Liver (tissue), 9 donors: ENCODE measurements around the gene LASP1. TPM values are rescaled to one million over a fixed set of nuclear protein-coding genes. Genes with fewer than 3 reads are reported as not detected.

Experiments
- DNase-seq: peaks from one replicate; pipeline ENCODE4 v3.0.0-alpha.2; 2017; ENCODE audit warnings: low spot score
- H3K27ac ChIP-seq, 2 donors: one replicate each; pipeline ENCODE4 v1.7.0; 2013; ENCODE audit warnings: inconsistent platforms in 2 of 2, low read length in 2 of 2, control low read depth in 1 of 2, low read depth in 1 of 2, mild to moderate bottlenecking in 1 of 2
- H3K27me3 ChIP-seq, 4 donors: one replicate each; pipeline versions ENCODE4 v1.6.1 to v1.7.0; 2013; ENCODE audit warnings: low read length in 3 of 4, inconsistent platforms in 1 of 4, mild to moderate bottlenecking in 1 of 4, moderate library complexity in 1 of 4; ENCODE audit not compliant: control insufficient read depth in 4 of 4, insufficient read depth in 4 of 4
- H3K36me3 ChIP-seq, 4 donors: one replicate each; pipeline versions ENCODE4 v1.6.1 to v1.7.0; 2013; ENCODE audit warnings: low read length in 3 of 4, mild to moderate bottlenecking in 3 of 4, low read depth in 1 of 4, moderate library complexity in 1 of 4; ENCODE audit not compliant: control insufficient read depth in 4 of 4, insufficient read depth in 3 of 4
- H3K4me1 ChIP-seq, 4 donors: one replicate each; pipeline versions ENCODE4 v1.6.1 to v1.7.0; 2013; ENCODE audit warnings: low read length in 3 of 4, mild to moderate bottlenecking in 3 of 4, moderate library complexity in 1 of 4; ENCODE audit not compliant: control insufficient read depth in 4 of 4, insufficient read depth in 4 of 4
- H3K4me3 ChIP-seq, 3 donors: one replicate each; pipeline versions ENCODE4 v1.6.1 to v1.7.0; 2013; ENCODE audit warnings: low read length in 3 of 3, control low read depth in 1 of 3, low read depth in 1 of 3, mild to moderate bottlenecking in 1 of 3
- H3K9ac ChIP-seq, 2 donors: one replicate each; pipeline ENCODE4 v1.7.0; 2013; ENCODE audit warnings: low read length in 2 of 2, mild to moderate bottlenecking in 2 of 2, moderate library complexity in 2 of 2, control low read depth in 1 of 2, low read depth in 1 of 2
- H3K9me3 ChIP-seq, 4 donors: one replicate each; pipeline versions ENCODE4 v1.6.1 to v1.7.0; 2013; ENCODE audit warnings: low read length in 3 of 4; ENCODE audit not compliant: control insufficient read depth in 4 of 4
- EGR1 ChIP-seq, 2 donors: IDR thresholded peaks; 2 replicates each; pipeline ENCODE4 v1.6.1; 2016 to 2018; ENCODE audit warnings: antibody characterized with exemption in 2 of 2, low read depth in 2 of 2
- FOXA1 ChIP-seq: IDR thresholded peaks from 2 replicates; pipeline ENCODE4 v1.6.1; 2016; ENCODE audit warnings: antibody characterized with exemption
- FOXA2 ChIP-seq: IDR thresholded peaks from 2 replicates; pipeline ENCODE4 v1.6.1; 2016; ENCODE audit warnings: antibody characterized with exemption
- GABPA ChIP-seq, 2 donors: IDR thresholded peaks in 1 of 2; conservative IDR thresholded peaks in 1 of 2; 2 replicates each; pipeline ENCODE4 v1.6.1; 2016; ENCODE audit warnings: antibody characterized with exemption in 2 of 2, mild to moderate bottlenecking in 1 of 2, moderate library complexity in 1 of 2
- HNF4A ChIP-seq, 2 donors: conservative IDR thresholded peaks; 2 replicates each; pipeline ENCODE4 v1.6.1; 2016; ENCODE audit warnings: antibody characterized with exemption in 2 of 2, mild to moderate bottlenecking in 2 of 2
- HNF4G ChIP-seq: IDR thresholded peaks from 2 replicates; pipeline ENCODE4 v1.6.1; 2016; ENCODE audit warnings: antibody characterized with exemption
- JUND ChIP-seq, 2 donors: IDR thresholded peaks; 2 replicates each; pipeline ENCODE4 v1.6.1; 2016; ENCODE audit warnings: antibody characterized with exemption in 2 of 2
- NR2F2 ChIP-seq: IDR thresholded peaks from 2 replicates; pipeline ENCODE4 v1.6.1; 2016; ENCODE audit warnings: antibody characterized with exemption
- RAD21 ChIP-seq, 2 donors: IDR thresholded peaks; 2 replicates each; pipeline ENCODE4 v1.6.1; 2016; ENCODE audit warnings: antibody characterized with exemption in 2 of 2, mild to moderate bottlenecking in 2 of 2
- RXRA ChIP-seq, 2 donors: IDR thresholded peaks; 2 replicates each; pipeline ENCODE4 v1.6.1; 2017 to 2018; ENCODE audit warnings: antibody characterized with exemption in 2 of 2, mild to moderate bottlenecking in 1 of 2
- SP1 ChIP-seq: IDR thresholded peaks from 2 replicates; pipeline ENCODE4 v1.6.1; 2018; ENCODE audit warnings: antibody characterized with exemption, mild to moderate bottlenecking
- TAF1 ChIP-seq: conservative IDR thresholded peaks from 2 replicates; pipeline ENCODE4 v1.6.1; 2016; ENCODE audit warnings: antibody characterized with exemption, mild to moderate bottlenecking
- YY1 ChIP-seq: IDR thresholded peaks from 2 replicates; pipeline ENCODE4 v1.6.1; 2016; ENCODE audit warnings: antibody characterized with exemption, mild to moderate bottlenecking
- WGBS: extraction: QIAGEN DNeasy Blood & Tissue Kit; methylation state at CpG from one replicate; pipeline ENCODE4 v1.1.7; 2013; 5-methylcytosine and 5-hydroxymethylcytosine counted together
- polyA plus RNA-seq, 2 donors: library from polyadenylated mRNA; stranded (reverse) in 1 of 2; unstranded in 1 of 2; fragments of 200-250 nt in 1 of 2; fragments of >200 nt in 1 of 2; fragmentation: Nextera tagmentation in 1 of 2; extraction: Ambion mirVana in 1 of 2; gene quantifications; one replicate each; pipeline versions ENCODE4 v1.2.1 to v1.2.3, GENCODE V29; 2013 to 2015
- total RNA-seq, 2 donors: library from RNA; depleted of rRNA; stranded (reverse); fragments of >200 nt; gene quantifications; one replicate each; pipeline ENCODE4 v1.2.3, GENCODE V29; 2014
- TF ChIP-seq, protein P1 (sequence below): IDR thresholded peaks from 2 replicates; pipeline ENCODE4 v1.6.1; 2016; ENCODE audit warnings: antibody characterized with exemption
- TF ChIP-seq, protein P2 (sequence below): IDR thresholded peaks from 2 replicates; pipeline ENCODE4 v1.6.1; 2016; ENCODE audit warnings: antibody characterized with exemption, mild to moderate bottlenecking
- TF ChIP-seq, protein P3 (sequence below): IDR thresholded peaks from 2 replicates; pipeline ENCODE4 v1.6.1; 2016; ENCODE audit warnings: antibody characterized with exemption
- TF ChIP-seq, protein P4 (sequence below): IDR thresholded peaks from 2 replicates; pipeline ENCODE4 v1.6.1; 2016; ENCODE audit warnings: antibody characterized with exemption
- TF ChIP-seq, protein P5 (sequence below): fragments of 150-350 bp; IDR thresholded peaks from 2 replicates; pipeline ENCODE4 v1.5.1; 2017; ENCODE audit warnings: improper control_type of control experiment, low read depth, low read length; ENCODE audit not compliant: missing input control
- donor health status: healthy.
- donor health status: healthy.
- donor health status: healthy.
- donor health status: healthy.
- donor health status: healthy.

The LASP1 gene
- total and polyA plus RNA-seq, 4 donors = 18.2 to 77.7 (median 68.4) TPM

DNA sequence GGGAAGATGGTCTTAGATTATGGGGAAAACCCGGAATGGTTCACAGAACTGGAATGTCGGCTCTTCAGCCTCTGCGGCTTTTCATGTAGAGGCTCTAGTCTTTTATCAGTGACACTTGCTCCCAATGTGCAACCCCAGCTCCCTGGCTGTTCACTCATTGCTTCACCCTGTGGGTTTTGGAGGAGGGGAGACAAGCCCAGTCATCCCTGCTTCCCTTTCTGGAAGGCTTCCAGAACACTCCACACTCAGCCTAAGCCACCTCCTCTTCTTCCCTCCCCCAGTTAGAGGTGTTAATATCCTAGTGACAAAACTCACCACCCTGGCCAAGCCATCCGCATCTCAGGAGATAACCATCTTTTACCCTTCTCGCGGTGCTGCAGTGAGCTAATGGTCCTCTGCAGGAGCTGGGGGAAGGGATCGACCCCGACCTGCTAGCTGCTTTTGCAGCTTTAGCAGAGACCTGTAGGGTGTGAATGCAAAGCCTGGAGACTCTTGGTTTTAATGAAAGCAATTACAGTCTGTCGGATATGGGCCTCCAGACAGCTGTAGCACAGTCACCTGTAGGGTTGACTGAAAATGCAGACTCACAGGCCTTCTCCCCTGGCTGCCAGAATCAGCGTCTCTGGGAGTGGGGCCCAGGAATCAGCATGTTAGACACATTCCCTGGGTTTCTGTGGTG is 31.3 kb downstream of the LASP1 start:
- DNase-seq = no peak
- WGBS = 43% methylated on average over 10 of the region's 10 CpGs
- Histone ChIP-seq H3K27me3 (no peaks in the 10 kb centered on the region), H3K27ac (peak overlapping the region in 1 of 2 donors; percentile 34), H3K4me3 (no peak overlapping the region), H3K4me1 (peaks cover 16 to 44% (median 39%) of the 10 kb centered on the region in 4 donors), H3K36me3 (peaks cover 0 to 12% (median 7%) of the 10 kb centered on the region in 4 donors), H3K9ac (no peak overlapping the region), H3K9me3 (no peaks in the 10 kb centered on the region)
- TF ChIP-seq HNF4G (no peak), EGR1 (IDR thresholded peaks at IDR 0.05; ENCODE audit: low read depth in 2 of 2) (no peak), JUND (IDR thresholded peaks at IDR 0.05) (no peak), RXRA (IDR thresholded peaks at IDR 0.05) (no peak), NR2F2 (peak; percentile 76), YY1 (no peak), TAF1 (no peak), FOXA1 (no peak), RAD21 (IDR thresholded peaks at IDR 0.05) (peak in 1 of 2 donors; percentile 1), SP1 (peak; percentile 31), FOXA2 (no peak), GABPA (IDR thresholded peaks at IDR 0.05 in 1 of 2, conservative IDR thresholded peaks at IDR 0.05 in 1 of 2) (no peak), HNF4A (conservative IDR thresholded peaks at IDR 0.05) (no peak)
- TF ChIP-seq, protein P1, sequence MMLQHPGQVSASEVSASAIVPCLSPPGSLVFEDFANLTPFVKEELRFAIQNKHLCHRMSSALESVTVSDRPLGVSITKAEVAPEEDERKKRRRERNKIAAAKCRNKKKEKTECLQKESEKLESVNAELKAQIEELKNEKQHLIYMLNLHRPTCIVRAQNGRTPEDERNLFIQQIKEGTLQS = no peak
- TF ChIP-seq, protein P2, sequence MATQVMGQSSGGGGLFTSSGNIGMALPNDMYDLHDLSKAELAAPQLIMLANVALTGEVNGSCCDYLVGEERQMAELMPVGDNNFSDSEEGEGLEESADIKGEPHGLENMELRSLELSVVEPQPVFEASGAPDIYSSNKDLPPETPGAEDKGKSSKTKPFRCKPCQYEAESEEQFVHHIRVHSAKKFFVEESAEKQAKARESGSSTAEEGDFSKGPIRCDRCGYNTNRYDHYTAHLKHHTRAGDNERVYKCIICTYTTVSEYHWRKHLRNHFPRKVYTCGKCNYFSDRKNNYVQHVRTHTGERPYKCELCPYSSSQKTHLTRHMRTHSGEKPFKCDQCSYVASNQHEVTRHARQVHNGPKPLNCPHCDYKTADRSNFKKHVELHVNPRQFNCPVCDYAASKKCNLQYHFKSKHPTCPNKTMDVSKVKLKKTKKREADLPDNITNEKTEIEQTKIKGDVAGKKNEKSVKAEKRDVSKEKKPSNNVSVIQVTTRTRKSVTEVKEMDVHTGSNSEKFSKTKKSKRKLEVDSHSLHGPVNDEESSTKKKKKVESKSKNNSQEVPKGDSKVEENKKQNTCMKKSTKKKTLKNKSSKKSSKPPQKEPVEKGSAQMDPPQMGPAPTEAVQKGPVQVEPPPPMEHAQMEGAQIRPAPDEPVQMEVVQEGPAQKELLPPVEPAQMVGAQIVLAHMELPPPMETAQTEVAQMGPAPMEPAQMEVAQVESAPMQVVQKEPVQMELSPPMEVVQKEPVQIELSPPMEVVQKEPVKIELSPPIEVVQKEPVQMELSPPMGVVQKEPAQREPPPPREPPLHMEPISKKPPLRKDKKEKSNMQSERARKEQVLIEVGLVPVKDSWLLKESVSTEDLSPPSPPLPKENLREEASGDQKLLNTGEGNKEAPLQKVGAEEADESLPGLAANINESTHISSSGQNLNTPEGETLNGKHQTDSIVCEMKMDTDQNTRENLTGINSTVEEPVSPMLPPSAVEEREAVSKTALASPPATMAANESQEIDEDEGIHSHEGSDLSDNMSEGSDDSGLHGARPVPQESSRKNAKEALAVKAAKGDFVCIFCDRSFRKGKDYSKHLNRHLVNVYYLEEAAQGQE = no peak
- TF ChIP-seq, protein P3, sequence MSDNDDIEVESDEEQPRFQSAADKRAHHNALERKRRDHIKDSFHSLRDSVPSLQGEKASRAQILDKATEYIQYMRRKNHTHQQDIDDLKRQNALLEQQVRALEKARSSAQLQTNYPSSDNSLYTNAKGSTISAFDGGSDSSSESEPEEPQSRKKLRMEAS = peak; percentile 26
- TF ChIP-seq, protein P4, sequence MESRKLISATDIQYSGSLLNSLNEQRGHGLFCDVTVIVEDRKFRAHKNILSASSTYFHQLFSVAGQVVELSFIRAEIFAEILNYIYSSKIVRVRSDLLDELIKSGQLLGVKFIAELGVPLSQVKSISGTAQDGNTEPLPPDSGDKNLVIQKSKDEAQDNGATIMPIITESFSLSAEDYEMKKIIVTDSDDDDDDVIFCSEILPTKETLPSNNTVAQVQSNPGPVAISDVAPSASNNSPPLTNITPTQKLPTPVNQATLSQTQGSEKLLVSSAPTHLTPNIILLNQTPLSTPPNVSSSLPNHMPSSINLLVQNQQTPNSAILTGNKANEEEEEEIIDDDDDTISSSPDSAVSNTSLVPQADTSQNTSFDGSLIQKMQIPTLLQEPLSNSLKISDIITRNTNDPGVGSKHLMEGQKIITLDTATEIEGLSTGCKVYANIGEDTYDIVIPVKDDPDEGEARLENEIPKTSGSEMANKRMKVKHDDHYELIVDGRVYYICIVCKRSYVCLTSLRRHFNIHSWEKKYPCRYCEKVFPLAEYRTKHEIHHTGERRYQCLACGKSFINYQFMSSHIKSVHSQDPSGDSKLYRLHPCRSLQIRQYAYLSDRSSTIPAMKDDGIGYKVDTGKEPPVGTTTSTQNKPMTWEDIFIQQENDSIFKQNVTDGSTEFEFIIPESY = no peak
- TF ChIP-seq, protein P5, sequence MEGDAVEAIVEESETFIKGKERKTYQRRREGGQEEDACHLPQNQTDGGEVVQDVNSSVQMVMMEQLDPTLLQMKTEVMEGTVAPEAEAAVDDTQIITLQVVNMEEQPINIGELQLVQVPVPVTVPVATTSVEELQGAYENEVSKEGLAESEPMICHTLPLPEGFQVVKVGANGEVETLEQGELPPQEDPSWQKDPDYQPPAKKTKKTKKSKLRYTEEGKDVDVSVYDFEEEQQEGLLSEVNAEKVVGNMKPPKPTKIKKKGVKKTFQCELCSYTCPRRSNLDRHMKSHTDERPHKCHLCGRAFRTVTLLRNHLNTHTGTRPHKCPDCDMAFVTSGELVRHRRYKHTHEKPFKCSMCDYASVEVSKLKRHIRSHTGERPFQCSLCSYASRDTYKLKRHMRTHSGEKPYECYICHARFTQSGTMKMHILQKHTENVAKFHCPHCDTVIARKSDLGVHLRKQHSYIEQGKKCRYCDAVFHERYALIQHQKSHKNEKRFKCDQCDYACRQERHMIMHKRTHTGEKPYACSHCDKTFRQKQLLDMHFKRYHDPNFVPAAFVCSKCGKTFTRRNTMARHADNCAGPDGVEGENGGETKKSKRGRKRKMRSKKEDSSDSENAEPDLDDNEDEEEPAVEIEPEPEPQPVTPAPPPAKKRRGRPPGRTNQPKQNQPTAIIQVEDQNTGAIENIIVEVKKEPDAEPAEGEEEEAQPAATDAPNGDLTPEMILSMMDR = no peak
